Measurements from ENCODE around the gene TMEM203. TPM values are rescaled to one million over a fixed set of nuclear protein-coding genes. Genes with fewer than 3 reads are reported as not detected.

TMEM203 gene
- total and polyA plus RNA-seq, 2 of the 13 experiments (the other 11 are each of a cell fraction or from before 2014, with no cell fraction given): 23.4 to 36.7 TPM

DNA sequence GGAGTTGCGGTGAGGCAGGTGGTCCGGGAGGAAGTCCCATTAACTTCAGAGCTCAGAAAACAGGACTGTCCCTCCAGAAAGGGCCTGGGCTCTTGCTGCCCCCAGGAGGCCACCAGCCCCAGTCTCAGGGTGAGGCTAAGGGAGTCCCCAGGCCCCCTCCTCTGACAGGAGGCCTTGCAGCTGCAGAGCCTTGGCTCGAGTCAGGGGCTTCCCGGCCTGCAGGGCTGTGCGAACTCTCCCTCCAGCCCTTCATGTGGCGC, 42.4 kb upstream of the TMEM203 start (continued):
- TF ChIP-seq, protein P1, sequence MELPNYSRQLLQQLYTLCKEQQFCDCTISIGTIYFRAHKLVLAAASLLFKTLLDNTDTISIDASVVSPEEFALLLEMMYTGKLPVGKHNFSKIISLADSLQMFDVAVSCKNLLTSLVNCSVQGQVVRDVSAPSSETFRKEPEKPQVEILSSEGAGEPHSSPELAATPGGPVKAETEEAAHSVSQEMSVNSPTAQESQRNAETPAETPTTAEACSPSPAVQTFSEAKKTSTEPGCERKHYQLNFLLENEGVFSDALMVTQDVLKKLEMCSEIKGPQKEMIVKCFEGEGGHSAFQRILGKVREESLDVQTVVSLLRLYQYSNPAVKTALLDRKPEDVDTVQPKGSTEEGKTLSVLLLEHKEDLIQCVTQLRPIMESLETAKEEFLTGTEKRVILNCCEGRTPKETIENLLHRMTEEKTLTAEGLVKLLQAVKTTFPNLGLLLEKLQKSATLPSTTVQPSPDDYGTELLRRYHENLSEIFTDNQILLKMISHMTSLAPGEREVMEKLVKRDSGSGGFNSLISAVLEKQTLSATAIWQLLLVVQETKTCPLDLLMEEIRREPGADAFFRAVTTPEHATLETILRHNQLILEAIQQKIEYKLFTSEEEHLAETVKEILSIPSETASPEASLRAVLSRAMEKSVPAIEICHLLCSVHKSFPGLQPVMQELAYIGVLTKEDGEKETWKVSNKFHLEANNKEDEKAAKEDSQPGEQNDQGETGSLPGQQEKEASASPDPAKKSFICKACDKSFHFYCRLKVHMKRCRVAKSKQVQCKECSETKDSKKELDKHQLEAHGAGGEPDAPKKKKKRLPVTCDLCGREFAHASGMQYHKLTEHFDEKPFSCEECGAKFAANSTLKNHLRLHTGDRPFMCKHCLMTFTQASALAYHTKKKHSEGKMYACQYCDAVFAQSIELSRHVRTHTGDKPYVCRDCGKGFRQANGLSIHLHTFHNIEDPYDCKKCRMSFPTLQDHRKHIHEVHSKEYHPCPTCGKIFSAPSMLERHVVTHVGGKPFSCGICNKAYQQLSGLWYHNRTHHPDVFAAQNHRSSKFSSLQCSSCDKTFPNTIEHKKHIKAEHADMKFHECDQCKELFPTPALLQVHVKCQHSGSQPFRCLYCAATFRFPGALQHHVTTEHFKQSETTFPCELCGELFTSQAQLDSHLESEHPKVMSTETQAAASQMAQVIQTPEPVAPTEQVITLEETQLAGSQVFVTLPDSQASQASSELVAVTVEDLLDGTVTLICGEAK (IDR thresholded peaks at IDR 0.05): no peak
- TF ChIP-seq, protein P1 (CRISPR knock-in tag; IDR thresholded peaks at IDR 0.05): no peak
- no peak for TF ChIP-seq ZNF605 (CRISPR knock-in tag; IDR thresholded peaks at IDR 0.05)
- TF ChIP-seq, protein P2, sequence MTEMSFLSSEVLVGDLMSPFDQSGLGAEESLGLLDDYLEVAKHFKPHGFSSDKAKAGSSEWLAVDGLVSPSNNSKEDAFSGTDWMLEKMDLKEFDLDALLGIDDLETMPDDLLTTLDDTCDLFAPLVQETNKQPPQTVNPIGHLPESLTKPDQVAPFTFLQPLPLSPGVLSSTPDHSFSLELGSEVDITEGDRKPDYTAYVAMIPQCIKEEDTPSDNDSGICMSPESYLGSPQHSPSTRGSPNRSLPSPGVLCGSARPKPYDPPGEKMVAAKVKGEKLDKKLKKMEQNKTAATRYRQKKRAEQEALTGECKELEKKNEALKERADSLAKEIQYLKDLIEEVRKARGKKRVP (CRISPR knock-in tag; IDR thresholded peaks at IDR 0.05): no peak
- TF ChIP-seq ZNF788 (CRISPR knock-in tag; IDR thresholded peaks at IDR 0.05; ENCODE audit: borderline replicate concordance): 0 out of 2 replicates have a peak, but pooled peaks have one; percentile 12
- peak; percentile 21 for TF ChIP-seq HNRNPLL (IDR thresholded peaks at IDR 0.05; ENCODE audit: low read depth, low read length, poor library complexity, severe bottlenecking)
- no peak for TF ChIP-seq TRIM24 (CRISPR knock-in tag; IDR thresholded peaks at IDR 0.05)
- TF ChIP-seq KDM2A (CRISPR knock-in tag; IDR thresholded peaks at IDR 0.05; ENCODE audit: borderline replicate concordance, low read depth): 0 out of 2 replicates have a peak, but pooled peaks have one; percentile 24
- no peak for TF ChIP-seq ATRX (CRISPR knock-in tag; IDR thresholded peaks at IDR 0.05; ENCODE audit: borderline replicate concordance)
- TF ChIP-seq SAP130 (CRISPR knock-in tag; IDR thresholded peaks at IDR 0.05; ENCODE audit: low read depth): peak; percentile 10; the same call in 1 of the 2 replicates
- TF ChIP-seq, protein P3, sequence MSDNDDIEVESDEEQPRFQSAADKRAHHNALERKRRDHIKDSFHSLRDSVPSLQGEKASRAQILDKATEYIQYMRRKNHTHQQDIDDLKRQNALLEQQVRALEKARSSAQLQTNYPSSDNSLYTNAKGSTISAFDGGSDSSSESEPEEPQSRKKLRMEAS (IDR thresholded peaks at IDR 0.05): no peak
